ENCODE results near the gene DCAF8.
A peak's percentile ranks its signal among the peaks of the same experiment; 100 is the strongest.

Gene DCAF8

DNA sequence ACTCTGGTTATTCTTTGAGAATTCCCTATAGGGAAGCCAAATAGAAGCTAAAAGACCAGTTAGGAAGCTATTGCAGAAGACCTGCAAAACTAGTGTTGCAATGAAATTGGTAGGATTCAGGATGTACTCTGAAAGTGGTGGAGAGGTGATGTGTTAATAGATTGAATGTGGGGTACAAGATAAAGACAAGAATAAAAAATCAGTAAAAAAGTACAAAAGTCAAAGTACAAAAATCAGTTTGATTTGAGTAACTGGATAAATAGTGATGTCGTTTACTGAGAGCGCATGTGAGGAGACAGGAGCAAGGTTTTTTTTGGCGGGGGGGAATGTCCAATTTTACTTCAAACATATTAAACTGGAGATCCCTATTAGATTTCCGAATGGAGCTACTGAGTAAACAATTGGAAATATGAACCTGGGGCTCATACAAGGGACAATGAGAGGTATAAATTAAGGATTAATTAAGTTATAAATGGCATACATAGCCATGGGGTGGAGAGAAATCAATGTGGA is 2.5 kb upstream of the DCAF8 start:
- DNase-seq (ENCODE audit: low read depth in 2 of 2): no peak

DNA sequence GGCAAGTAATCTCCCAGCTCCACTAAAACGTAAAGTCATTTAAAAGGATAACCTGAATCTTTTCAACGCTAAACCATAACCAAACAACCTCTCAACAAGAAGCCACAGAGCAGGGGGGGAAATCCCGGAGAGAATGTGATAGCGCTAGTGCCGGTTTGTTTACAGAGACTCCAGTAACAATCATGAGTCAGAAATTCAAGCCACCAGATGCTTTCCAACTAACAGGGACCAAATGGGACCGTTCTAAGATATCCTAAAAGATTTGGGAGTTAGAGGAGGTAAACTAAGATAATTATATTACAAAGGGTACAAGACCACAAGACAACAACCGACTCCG is 825 bp downstream of the DCAF8 start:
- peak; percentile 34 to 51 for DNase-seq (ENCODE audit: low read depth in 2 of 2)

DNA sequence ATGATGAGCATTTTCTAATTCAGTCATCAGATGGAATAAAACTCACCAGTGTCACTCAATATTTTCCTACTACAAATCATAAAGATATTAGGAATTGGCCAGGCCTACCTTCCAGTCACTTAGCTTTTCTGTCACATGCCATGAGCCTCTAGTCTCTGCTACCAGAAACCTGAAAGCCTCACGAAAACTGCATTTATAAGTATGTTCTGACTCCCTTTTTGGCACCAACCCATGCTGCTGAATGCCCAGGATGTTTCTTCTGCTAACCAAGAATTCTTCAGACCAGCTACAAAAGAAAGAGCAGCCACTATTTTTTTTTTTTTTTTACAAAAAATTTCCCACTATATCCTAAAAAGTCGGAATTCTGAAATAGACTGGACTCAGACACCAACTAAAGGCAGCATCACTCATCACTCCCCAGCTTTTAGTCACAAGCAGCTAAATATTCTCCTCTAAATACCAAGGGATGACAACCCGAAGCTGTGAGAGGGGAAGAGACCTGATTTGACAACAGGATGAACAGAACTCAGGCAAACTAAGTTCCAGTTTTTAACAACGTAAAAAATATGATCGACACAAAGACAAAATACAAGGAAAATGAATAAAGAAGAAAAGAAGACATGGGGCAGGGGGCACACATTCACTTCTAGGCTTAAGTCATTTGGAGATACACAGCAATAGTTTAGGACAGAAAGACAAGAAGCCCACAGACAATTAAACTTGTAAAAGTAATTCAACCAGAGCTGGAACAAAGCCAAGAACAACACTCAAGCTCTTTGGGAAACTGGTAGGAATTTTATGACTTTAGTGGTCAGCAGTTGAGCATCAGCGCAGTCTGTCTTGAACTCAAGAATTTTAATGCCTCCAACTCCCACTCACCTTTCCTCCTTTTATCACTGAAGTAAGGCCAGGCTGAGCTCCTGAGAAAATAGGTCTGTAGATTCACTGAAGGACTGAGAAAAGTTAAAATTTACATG is 1.7 kb downstream of the DCAF8 start:
- no peak for DNase-seq (ENCODE audit: low read depth in 2 of 2)

DNA sequence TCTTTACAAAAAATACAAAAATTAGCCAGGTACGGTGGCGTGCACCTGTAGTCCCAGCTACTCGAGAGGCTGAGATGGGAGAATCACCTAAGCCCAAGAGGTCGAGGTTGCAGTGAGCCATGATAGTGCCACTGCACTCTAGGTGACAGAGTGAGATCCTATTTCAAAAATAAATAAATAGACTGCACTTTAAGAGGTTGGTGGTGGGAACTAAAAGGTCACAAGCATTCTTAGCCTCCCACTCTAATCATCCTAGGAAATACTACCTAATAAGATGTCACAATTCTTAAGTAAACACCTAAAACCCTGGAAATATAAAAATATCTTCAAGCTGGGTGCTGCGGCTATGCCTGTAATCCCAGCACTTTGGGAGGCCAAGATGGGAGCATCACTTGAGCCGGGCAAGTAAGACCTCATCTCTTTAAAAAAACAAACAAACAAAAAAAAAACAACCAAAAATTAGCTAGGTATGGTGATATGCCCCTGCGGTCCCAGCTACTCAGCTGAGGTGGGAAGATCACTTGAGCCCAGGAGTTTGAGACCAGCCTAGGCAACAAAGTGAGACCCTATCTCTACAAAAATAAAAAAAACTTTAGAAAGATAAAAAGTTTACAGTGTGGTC is 4.1 kb downstream of the DCAF8 start:
- no peak for DNase-seq (ENCODE audit: low read depth in 2 of 2)

DNA sequence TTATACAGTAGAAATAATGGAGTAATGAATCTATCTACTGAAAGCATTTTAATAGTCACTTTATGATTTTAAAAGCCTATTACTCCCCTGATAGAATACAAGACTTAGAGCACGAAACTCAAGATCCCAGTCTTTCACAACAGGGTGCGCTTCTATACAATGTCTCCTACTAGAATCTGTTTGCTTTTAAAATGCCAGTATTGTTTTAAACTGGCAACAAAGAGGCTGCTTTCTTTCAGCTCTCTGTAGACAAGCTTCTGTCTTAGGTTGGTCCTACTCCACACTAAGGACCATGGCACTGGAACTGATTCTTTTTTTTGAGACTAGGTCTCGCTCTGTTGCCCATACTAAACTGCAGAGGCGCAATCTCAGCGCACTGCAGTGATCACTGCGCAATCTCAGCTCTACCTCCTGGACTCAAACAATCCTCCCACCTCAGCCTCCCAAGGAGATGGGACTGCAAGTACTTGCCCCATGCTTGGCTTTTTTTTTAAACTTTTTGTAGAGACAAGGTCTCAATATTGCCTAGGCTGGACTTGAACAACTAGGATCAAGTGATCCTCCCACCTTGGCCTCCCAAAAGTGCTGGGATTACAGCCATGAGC is 4.8 kb downstream of the DCAF8 start:
- no peak for DNase-seq (ENCODE audit: low read depth in 2 of 2)

DNA sequence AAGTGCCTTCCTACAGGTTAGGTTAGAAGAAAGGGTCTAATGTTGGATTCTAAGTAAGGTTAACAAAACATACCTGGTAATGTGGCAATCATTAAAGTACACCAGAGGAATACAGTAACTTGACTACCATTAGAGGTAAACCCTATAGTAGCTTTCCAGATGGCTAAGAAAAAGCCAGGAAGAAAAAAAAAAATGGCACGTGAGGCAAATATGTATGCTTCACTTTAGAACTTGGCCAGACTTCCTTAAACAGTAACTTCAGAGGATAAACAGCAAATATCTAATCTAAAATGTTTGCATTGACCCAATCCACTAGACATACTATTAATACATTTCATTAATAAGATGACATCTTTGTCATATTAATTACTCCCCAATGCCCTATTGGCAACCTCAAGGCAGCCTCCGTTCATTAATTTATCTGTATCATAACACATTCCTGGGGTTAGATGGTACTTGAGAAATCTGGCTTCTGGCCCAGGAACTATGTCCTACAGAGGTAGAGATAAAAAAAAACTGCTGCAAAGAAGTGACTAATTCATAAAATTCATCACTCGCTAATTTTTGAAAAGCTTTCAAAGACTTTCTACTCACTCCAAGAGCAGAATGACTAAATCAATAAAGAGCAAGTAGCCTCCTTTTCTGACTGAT is 5.8 kb downstream of the DCAF8 start:
- no peak for DNase-seq (ENCODE audit: low read depth in 2 of 2)

DNA sequence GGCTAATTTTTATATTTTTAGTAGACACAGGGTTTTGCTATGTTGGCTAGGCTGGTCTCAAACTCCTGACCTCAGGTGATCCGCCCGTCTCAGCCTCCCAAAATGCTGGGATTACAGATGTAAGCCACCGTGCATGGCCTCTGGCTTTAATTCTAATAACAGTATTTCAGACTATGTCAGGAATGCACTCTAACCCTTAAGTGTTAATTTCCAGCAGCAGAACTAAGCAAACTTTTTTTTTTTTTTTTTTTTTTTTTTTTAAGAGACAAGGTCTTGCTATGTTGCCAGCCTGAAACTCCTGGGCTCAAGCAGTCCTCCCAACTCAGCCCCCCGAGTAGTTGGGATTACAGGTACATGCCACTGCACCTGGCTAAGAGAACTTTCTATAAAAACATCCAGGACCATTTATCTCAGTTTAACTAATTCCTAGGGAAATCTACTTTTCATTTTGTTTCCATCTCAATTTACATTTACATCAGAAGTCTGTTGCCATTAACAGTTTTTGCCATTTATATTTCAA is 6.5 kb downstream of the DCAF8 start:
- DNase-seq (ENCODE audit: low read depth in 2 of 2): no peak

DNA sequence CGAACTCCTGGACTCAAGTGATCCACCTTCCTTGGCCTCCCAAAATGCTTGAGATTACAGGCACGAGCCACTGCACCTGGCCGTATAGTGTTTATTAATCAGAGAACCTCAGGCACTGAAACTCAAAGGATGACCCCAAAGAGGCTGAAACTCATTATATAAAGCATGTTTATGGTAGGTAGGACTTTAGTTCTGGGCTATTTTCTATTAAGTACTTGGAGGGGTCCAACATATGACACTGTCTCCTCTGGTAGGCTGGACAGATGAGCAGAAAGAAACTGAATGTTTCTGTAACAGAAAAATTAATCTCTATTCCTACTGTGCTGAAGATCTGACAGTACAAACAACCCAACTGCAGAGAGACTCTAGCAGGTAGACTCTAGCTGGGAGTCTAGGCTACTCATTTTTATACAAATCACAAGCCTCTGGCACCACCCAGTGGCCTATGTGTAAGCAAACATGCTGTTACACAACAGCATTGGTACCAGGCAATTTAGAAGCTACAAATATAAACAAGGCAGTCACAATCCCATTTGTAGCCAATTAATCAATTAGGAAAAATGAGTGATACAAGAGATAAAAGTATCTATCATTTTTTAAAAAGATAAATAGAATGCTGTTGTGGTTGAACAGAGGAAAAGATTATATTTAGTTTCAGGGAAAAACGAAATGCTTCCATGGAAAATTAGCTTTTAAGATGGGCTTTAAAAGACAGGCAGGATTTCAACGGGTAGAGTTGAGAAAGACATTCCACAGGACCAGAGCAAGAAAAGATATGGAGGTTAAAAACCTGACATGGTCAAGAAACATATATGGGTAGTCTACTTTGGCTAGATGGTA is 10.4 kb downstream of the DCAF8 start:
- peak in 1 of 2 donors; percentile 17 for DNase-seq (ENCODE audit: low read depth in 2 of 2)

DNA sequence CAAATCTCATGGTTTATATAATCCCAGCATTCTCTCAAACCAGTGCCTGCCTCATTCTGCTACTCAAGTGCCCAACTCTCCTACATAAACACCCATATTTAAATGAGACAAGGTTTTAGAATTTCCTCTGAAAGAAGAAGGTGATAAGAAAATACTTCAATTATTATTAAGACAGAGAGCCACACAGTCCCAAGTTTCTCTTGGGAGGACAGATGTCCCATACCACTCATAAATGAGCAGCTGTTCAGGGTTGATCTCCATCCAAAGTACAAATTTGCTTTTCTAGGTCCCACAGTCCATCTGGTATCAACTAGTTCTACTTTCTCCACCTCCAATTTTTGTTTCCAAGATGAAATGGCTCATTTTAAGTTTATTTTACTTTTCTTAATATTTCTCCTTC is 11.3 kb downstream of the DCAF8 start:
- DNase-seq (ENCODE audit: low read depth in 2 of 2): no peak

DNA sequence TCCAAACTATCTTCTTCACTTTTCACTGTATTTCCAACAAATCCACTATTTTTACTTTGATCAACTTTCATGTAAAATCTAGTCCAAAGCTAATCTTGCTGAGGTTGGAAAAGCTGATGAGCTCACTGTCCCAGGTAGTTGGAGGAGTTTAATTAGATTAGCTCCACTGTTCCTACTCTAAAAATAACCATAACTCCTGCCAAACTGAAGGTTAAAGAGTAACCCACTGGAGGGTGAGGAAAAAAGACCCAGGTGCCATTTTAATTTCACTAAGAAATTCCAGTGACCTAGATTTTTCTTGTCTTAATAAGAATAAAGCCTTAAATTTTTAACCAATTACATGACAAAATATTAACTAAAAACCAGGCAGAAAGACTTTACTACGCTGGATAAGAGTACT is 15.3 kb downstream of the DCAF8 start:
- no peak for DNase-seq (ENCODE audit: low read depth in 2 of 2)

DNA sequence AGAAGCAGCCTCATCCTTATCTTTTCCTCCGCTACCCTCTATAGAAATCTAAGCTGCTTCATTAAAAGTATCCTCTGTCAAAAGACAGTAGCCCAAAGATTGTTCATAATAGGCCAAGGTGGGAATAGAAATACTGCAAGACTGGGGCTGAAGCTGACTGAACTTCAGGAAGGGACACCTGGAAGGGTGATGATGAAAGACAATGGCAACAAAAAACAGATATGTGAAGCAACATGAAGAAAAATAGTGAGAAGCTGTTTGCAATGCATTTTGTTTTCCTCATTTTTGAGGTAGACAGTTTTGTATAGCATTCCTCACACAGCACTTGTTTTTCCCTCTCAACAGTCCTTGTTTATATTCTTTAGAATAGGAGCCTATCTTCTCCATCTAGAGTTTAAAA is 16.9 kb downstream of the DCAF8 start:
- no peak for DNase-seq (ENCODE audit: low read depth in 2 of 2)

DNA sequence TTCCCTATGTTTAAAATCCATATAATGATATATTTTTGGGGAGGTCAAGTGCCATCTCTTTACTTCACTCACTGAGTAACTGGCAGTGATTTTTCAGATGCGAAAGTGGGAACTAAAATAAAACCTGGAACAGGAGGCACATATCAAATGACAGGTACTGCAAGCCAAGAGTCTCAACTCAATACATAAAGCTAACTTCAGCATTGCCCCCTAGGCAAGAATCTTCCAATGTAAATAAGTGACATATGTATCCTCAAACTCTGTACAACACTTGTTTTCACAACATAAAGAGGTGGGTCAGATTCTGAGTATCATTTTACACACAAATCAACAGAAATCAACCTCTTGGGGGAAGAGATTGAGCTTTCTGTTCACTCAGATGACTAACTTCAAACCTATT is 18.1 kb downstream of the DCAF8 start:
- no peak for DNase-seq (ENCODE audit: low read depth in 2 of 2)

DNA sequence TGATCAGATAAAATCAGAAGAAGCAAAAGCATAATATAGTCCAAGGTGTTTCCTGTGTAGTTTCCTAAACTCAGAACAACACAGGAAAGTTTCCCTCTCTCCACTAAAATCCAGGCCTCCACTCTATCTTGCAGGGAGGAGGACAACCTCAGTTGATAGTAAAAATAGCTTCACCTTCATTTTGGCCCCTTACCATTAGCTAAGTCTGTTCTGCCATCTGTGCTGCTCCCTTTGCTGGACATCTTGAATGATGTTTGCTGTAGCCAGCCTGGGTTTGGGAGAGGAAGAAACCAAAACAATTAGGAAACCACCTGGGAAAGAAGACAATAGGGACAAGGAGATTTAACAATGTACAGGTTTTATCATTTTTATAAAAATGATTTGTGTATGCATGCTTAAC is 18.6 kb downstream of the DCAF8 start:
- no peak for DNase-seq (ENCODE audit: low read depth in 2 of 2)

DNA sequence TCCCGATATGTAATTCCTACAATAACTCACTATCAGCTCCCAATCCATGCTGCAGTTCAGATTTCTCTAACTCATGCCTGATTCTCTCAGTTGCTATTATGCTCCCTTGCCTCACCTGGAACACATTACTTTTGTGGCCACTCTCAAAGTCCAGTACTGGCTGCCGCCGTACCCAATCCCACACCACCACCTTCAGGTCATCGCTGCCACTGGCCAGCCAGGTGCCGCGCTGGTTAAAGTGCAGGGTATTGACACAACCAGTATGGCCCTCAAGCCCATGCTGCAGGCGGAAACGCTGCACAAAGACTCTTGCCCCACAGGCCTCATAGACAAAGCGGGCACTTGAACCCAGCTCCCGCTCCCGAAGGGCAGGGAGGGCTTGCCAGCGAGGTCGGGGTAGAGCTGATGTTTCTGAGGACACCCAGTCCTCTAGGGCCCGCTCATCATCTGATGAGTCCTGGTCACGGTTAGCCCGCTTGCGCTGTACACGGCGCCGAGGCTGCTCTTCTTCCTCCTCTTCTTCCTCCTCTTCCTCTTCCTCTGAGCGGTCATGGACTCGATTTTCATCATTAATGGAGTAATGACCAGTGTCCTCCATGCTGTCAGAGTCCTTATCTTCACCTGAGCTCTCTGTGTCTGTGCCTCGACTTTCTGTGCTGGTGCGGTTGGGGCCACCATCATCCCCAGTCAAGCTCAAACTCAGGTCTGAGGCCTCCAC is 22.6 kb downstream of the DCAF8 start:
- no peak for DNase-seq (ENCODE audit: low read depth in 2 of 2)

DNA sequence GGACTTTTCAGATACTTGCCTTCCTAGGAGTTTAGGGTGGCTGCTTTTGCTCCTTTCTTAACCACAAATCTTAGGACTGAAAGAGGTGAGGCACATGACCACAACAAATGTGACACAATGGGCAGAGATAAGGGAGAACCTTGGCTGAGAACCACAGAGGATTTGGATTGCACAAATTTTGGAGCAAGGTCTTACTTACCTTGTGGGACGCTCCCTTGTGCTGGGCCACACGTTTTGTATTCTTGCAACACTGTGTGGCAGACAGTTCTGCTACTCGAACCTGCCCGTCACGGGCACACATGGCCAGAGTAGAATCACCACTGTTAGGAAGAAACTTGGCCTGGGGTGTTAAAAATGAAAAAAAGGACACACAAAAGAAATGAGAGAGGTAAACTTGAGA is 23.9 kb downstream of the DCAF8 start:
- no peak for DNase-seq (ENCODE audit: low read depth in 2 of 2)

DNA sequence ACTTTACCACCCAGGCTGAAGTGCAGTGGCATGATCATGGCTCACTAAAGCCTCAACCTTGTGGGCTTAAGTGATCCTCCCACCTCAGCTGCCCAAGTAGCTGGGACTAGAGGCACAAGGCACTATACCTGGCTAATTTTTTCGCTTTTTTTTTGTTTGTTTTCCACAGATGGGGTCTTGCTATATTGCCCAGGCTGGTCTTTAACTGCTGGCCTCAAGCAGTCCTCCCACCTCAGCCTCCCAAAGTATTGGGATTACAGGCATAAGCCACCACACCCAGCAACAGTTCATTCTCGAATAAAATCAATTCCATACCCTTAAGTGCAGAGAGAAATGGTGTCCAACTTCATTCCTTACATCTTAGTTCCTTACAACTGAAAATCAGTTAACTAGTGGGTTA is 24.8 kb downstream of the DCAF8 start:
- DNase-seq (ENCODE audit: low read depth in 2 of 2): no peak

DNA sequence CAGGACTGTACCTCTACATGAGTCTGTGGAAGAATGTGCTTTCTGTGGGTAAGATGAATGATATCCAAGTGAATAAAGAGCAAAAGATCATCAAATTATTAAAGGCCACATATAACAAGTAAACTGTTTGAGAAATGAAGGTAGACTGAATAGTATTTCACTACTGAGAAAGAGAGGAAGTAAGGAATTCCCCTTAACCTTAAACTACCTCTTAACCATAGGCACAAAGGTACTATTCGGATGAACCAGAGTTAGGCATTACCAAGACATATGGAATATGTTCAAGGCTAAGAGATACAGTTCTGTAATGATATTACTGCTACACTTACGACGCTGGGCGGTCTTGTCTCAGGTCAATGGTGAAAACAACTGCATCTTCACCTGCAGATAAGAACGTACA is 25.5 kb downstream of the DCAF8 start:
- no peak for DNase-seq (ENCODE audit: low read depth in 2 of 2)

DNA sequence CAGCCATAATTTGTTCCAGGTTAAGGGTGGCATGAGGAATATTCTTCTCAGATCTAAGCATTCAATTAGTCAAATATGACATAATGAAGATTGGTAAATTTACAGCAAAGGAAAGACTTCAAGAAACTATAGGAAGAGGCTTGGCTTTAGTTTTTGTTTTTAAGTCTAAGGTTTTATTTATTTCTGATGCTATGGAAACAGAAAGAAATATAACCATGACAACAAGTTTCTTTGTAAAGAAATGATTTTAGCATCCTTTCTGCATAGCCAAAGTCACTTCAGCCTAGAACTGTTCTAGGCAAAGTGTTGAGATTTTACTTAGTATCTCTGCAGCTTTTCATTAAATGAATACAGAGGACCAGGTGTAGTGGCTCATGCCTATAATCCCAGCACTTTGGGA is 29.4 kb downstream of the DCAF8 start:
- no peak for DNase-seq (ENCODE audit: low read depth in 2 of 2)

DNA sequence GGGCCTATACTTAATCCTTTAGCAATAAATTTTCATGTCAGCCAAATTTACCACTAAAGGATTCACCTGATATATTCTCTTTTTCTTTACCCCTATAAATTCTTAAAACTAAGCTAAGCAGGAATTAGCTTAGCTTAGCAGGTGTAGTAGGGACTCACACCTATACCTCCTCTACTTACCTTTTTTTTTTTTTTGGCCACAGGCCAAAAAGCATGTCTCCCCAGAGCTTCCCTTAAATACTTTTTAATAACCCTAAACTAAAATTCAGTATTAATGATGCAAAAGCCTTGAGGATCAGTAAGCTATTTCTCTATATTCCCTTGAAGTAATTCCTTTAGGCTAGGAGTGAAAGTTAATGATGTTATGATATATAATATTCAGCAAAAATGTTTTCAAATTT is 33.9 kb downstream of the DCAF8 start:
- DNase-seq (ENCODE audit: low read depth in 2 of 2): no peak

DNA sequence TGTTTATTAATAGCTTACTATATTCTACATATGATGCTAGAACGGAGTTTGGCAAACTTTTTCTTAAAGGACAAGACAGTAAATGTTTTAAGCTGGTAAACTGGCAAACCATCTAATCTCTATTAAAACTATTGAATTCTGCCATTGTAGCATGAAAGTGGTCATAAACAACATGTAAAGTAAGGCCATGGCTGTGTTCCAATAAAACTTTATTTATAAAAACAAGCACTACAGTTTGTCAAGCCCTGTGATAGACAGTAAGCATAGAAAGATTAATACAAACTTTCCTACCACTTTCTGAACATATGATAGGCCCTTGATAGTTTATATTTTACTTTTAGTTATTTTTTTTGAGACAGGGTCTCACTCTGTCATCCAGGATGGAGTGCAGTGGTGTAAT is 34.8 kb downstream of the DCAF8 start:
- no peak for DNase-seq (ENCODE audit: low read depth in 2 of 2)

DNA sequence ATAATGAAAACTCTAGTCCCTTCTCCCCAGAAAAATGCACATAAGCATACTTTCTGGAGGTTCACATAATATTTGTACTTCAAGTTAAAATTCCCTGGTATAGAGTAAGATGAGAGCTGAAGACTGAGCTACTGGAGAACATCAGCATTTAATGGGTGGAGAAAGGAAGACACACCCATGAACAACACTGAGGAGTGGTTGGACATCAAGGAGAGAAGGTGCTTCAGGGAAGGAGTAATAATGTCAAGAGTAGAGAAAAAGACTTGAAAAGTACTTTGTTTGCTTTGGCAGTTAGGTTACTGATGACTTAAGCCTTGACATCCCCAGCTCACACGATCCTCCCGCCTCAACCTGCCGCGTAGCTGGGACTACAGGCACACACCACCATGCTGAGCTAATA is 35.3 kb downstream of the DCAF8 start:
- no peak for DNase-seq (ENCODE audit: low read depth in 2 of 2)

Measured in stimulated activated CD8-positive, alpha-beta memory T cell treated with anti-CD3 and anti-CD28 coated beads, Interleukin-2, amount 100 ng/mL, for 48 hours (primary cell).